GM23338 (cell line): Measurements from ENCODE around the gene GBP7. TPM values are rescaled to one million over a fixed set of nuclear protein-coding genes. Genes with fewer than 3 reads are reported as not detected.

ENCODE experiments used
- ATAC-seq: fragments of 200-7000 bp; cut with Tn5 transposase; 3 replicates; pipeline ENCODE4 v1.9.1; 2020
- DNase-seq: peaks from one replicate; pipeline ENCODE4 v3.0.0-alpha.2; 2015; ENCODE audit warnings: low spot score
- H2AFZ ChIP-seq: fragments of 200-600 bp; sonication (generic); 2 replicates; pipeline ENCODE4 v1.8.0; 2016; ENCODE audit warnings: antibody characterized with exemption, mild to moderate bottlenecking, moderate library complexity
- H3F3A ChIP-seq: fragments of 200-600 bp; sonication (generic); replicated peaks from 2 replicates; pipeline ENCODE4 v1.8.0; 2017; ENCODE audit warnings: antibody characterized with exemption, mixed run types, low read depth
- H3K27ac ChIP-seq: fragments of 200-600 bp; sonication (generic); 2 replicates; pipeline ENCODE4 v1.6.1; 2016; ENCODE audit warnings: low read depth
- H3K27me3 ChIP-seq: fragments of 200-600 bp; sonication (generic); 2 replicates; pipeline ENCODE4 v1.8.0; 2016; ENCODE audit warnings: mild to moderate bottlenecking, mixed run types, moderate library complexity; ENCODE audit not compliant: insufficient read depth
- H3K36me3 ChIP-seq: fragments of 200-600 bp; sonication (generic); 2 replicates; pipeline ENCODE4 v1.8.0; 2016; ENCODE audit warnings: mild to moderate bottlenecking; ENCODE audit not compliant: insufficient read depth
- H3K4me1 ChIP-seq: fragments of 200-600 bp; sonication (generic); 2 replicates; pipeline ENCODE4 v1.8.0; 2016; ENCODE audit warnings: mild to moderate bottlenecking, moderate library complexity; ENCODE audit not compliant: insufficient read depth
- H3K4me2 ChIP-seq: fragments of 200-600 bp; sonication (generic); 2 replicates; pipeline ENCODE4 v1.7.1; 2017; ENCODE audit warnings: mixed run types
- H3K4me3 ChIP-seq: fragments of 200-600 bp; sonication (generic); 2 replicates; pipeline ENCODE4 v1.6.1; 2016; ENCODE audit warnings: mixed run types
- H3K79me2 ChIP-seq: fragments of 200-600 bp; sonication (generic); replicated peaks from 2 replicates; pipeline ENCODE4 v1.8.0; 2017; ENCODE audit warnings: mild to moderate bottlenecking; ENCODE audit not compliant: insufficient read depth
- H3K9me2 ChIP-seq: fragments of 200-600 bp; sonication (generic); 2 replicates; pipeline ENCODE4 v1.8.0; 2017; ENCODE audit not compliant: insufficient read depth
- H4K20me1 ChIP-seq: fragments of 200-600 bp; sonication (generic); replicated peaks from 2 replicates; pipeline ENCODE4 v1.8.0; 2017; ENCODE audit warnings: mild to moderate bottlenecking; ENCODE audit not compliant: insufficient read depth
- H3K27ac Mint-ChIP-seq: 2 replicates; pipeline ENCODE4 v1.8.0; 2020; ENCODE audit warnings: inconsistent platforms, mild to moderate bottlenecking, moderate library complexity, mixed read lengths
- H3K27me3 Mint-ChIP-seq: 3 replicates; pipeline ENCODE4 v1.8.0; 2022; ENCODE audit warnings: low read depth, mild to moderate bottlenecking, moderate library complexity, mixed read lengths, inconsistent platforms; ENCODE audit not compliant: insufficient read depth, poor library complexity
- H3K36me3 Mint-ChIP-seq: 3 replicates; pipeline ENCODE4 v1.8.0; 2021; ENCODE audit warnings: low read depth, mild to moderate bottlenecking, inconsistent platforms, moderate library complexity, mixed read lengths
- H3K4me1 Mint-ChIP-seq: 3 replicates; pipeline ENCODE4 v1.8.0; 2020; ENCODE audit warnings: mild to moderate bottlenecking, inconsistent platforms, mixed read lengths
- H3K4me3 Mint-ChIP-seq: 3 replicates; pipeline ENCODE4 v1.8.0; 2021; ENCODE audit warnings: moderate library complexity, mild to moderate bottlenecking, inconsistent platforms, mixed read lengths
- H3K9me3 Mint-ChIP-seq: 3 replicates; pipeline ENCODE4 v1.8.0; 2020; ENCODE audit warnings: moderate library complexity, mild to moderate bottlenecking, inconsistent platforms, mixed read lengths
- CREB1 ChIP-seq: fragments of 250-450 bp; sonication (Bioruptor Pico); IDR thresholded peaks from 2 replicates; pipeline ENCODE4 v1.5.0; 2020; ENCODE audit warnings: low read depth, mild to moderate bottlenecking, moderate library complexity
- EZH2 ChIP-seq: fragments of 200-600 bp; sonication (generic); IDR thresholded peaks from one replicate; pipeline ENCODE4 v1.8.0; 2017; ENCODE audit warnings: antibody characterized with exemption, mild to moderate bottlenecking, low read depth; ENCODE audit not compliant: unreplicated experiment
- EZH2phosphoT487 ChIP-seq: fragments of 200-600 bp; sonication (generic); IDR thresholded peaks from one replicate; pipeline ENCODE4 v1.8.1; 2018; ENCODE audit warnings: antibody characterized with exemption; ENCODE audit not compliant: unreplicated experiment
- JUNB ChIP-seq: IDR thresholded peaks from one replicate; pipeline ENCODE4 v1.6.1; 2016; ENCODE audit warnings: antibody characterized with exemption; ENCODE audit not compliant: unreplicated experiment
- NANOG ChIP-seq: IDR thresholded peaks from 2 replicates; pipeline ENCODE4 v1.6.1; 2016; ENCODE audit warnings: antibody characterized with exemption, borderline replicate concordance
- POLR2AphosphoS5 ChIP-seq: IDR thresholded peaks from 2 replicates; pipeline ENCODE4 v1.6.1; 2016; ENCODE audit warnings: antibody characterized with exemption, low read depth
- ZNF114 ChIP-seq: fragments of 250-450 bp; sonication (Bioruptor Pico); IDR thresholded peaks from 2 replicates; pipeline ENCODE4 v1.5.0; 2020; ENCODE audit warnings: mild to moderate bottlenecking, moderate library complexity
- ZNF331 ChIP-seq: fragments of 250-450 bp; sonication (Bioruptor Pico); IDR thresholded peaks from 2 replicates; pipeline ENCODE4 v1.5.0; 2020; ENCODE audit warnings: low read depth, mild to moderate bottlenecking, moderate library complexity
- polyA plus RNA-seq: library from polyadenylated mRNA; unstranded; fragments of >200 nt; fragmentation: Nextera tagmentation; extraction: Ambion mirVana; gene quantifications from 2 replicates; pipeline ENCODE4 v1.2.1, GENCODE V29; 2016
- total RNA-seq: library from RNA; depleted of rRNA; stranded (reverse); fragments of >200 nt; shearing (Covaris generic); gene quantifications from 2 replicates; pipeline ENCODE4 v1.2.3, GENCODE V29; 2014
- TF ChIP-seq, protein P1 (sequence below): IDR thresholded peaks from one replicate; pipeline ENCODE4 v1.6.1; 2018; ENCODE audit warnings: antibody characterized with exemption; ENCODE audit not compliant: unreplicated experiment
- TF ChIP-seq, protein P2 (sequence below): fragments of 250-450 bp; sonication (Bioruptor Pico); IDR thresholded peaks from 2 replicates; pipeline ENCODE4 v1.5.0; 2020; ENCODE audit warnings: mild to moderate bottlenecking, moderate library complexity
- TF ChIP-seq, protein P3 (sequence below): IDR thresholded peaks from 2 replicates; pipeline ENCODE4 v1.6.1; 2016; ENCODE audit warnings: antibody characterized with exemption

The GBP7 gene
- total and polyA plus RNA-seq, 2 experiments from 2014 or later = not detected

DNA sequence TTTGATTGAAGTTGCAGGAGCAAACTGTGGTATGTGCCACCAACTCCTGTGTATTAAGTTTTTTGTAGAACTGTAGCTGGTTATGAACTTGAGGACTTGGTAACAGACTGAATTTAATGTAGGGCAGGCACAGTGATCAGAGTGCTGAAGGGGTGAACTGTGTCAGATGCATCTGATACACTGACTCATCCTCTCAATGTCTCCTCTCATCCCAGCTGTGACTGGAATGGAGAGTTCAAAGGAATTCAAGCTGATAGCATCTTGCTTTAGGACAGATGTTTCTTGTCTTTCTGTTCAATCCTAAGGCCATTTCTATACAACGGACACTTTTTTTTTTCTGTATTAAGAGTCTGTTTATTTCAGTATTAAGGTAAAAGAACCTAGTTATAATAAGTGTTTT is 85.8 kb downstream of the GBP7 start (continued):
- TF ChIP-seq, protein P1, sequence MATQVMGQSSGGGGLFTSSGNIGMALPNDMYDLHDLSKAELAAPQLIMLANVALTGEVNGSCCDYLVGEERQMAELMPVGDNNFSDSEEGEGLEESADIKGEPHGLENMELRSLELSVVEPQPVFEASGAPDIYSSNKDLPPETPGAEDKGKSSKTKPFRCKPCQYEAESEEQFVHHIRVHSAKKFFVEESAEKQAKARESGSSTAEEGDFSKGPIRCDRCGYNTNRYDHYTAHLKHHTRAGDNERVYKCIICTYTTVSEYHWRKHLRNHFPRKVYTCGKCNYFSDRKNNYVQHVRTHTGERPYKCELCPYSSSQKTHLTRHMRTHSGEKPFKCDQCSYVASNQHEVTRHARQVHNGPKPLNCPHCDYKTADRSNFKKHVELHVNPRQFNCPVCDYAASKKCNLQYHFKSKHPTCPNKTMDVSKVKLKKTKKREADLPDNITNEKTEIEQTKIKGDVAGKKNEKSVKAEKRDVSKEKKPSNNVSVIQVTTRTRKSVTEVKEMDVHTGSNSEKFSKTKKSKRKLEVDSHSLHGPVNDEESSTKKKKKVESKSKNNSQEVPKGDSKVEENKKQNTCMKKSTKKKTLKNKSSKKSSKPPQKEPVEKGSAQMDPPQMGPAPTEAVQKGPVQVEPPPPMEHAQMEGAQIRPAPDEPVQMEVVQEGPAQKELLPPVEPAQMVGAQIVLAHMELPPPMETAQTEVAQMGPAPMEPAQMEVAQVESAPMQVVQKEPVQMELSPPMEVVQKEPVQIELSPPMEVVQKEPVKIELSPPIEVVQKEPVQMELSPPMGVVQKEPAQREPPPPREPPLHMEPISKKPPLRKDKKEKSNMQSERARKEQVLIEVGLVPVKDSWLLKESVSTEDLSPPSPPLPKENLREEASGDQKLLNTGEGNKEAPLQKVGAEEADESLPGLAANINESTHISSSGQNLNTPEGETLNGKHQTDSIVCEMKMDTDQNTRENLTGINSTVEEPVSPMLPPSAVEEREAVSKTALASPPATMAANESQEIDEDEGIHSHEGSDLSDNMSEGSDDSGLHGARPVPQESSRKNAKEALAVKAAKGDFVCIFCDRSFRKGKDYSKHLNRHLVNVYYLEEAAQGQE = no peak
- no peak for TF ChIP-seq POLR2AphosphoS5

DNA sequence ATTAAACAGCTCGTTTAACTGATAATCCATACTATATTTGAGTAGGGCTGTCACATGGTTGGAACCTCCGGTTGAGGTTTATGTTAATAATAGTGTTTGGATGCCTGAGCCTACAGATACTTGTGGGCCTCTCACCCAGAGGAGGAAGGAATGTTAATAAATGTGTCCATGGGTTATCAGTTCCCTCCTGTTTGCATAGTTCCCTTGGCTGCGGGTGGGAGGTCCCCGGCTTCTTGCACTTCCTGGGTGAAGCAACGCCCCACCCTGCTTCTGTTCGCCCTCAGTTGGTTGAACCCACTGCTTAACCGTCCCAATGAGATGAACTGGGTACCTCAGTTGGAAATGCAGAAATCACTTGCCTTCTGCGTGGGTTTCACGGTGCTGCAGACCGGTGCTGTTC is 87.2 kb downstream of the GBP7 start:
- no peak overlapping the region for H3K4me3 ChIP-seq
- no peak overlapping the region for H3K27ac Mint-ChIP-seq
- TF ChIP-seq POLR2AphosphoS5 (no peak), NANOG (no peak), ZNF331 (CRISPR knock-in tag) (no peak), EZH2phosphoT487 (no peak), EZH2 (no peak), JUNB (no peak), CREB1 (no peak), ZNF114 (CRISPR knock-in tag) (no peak)
- TF ChIP-seq, protein P2, sequence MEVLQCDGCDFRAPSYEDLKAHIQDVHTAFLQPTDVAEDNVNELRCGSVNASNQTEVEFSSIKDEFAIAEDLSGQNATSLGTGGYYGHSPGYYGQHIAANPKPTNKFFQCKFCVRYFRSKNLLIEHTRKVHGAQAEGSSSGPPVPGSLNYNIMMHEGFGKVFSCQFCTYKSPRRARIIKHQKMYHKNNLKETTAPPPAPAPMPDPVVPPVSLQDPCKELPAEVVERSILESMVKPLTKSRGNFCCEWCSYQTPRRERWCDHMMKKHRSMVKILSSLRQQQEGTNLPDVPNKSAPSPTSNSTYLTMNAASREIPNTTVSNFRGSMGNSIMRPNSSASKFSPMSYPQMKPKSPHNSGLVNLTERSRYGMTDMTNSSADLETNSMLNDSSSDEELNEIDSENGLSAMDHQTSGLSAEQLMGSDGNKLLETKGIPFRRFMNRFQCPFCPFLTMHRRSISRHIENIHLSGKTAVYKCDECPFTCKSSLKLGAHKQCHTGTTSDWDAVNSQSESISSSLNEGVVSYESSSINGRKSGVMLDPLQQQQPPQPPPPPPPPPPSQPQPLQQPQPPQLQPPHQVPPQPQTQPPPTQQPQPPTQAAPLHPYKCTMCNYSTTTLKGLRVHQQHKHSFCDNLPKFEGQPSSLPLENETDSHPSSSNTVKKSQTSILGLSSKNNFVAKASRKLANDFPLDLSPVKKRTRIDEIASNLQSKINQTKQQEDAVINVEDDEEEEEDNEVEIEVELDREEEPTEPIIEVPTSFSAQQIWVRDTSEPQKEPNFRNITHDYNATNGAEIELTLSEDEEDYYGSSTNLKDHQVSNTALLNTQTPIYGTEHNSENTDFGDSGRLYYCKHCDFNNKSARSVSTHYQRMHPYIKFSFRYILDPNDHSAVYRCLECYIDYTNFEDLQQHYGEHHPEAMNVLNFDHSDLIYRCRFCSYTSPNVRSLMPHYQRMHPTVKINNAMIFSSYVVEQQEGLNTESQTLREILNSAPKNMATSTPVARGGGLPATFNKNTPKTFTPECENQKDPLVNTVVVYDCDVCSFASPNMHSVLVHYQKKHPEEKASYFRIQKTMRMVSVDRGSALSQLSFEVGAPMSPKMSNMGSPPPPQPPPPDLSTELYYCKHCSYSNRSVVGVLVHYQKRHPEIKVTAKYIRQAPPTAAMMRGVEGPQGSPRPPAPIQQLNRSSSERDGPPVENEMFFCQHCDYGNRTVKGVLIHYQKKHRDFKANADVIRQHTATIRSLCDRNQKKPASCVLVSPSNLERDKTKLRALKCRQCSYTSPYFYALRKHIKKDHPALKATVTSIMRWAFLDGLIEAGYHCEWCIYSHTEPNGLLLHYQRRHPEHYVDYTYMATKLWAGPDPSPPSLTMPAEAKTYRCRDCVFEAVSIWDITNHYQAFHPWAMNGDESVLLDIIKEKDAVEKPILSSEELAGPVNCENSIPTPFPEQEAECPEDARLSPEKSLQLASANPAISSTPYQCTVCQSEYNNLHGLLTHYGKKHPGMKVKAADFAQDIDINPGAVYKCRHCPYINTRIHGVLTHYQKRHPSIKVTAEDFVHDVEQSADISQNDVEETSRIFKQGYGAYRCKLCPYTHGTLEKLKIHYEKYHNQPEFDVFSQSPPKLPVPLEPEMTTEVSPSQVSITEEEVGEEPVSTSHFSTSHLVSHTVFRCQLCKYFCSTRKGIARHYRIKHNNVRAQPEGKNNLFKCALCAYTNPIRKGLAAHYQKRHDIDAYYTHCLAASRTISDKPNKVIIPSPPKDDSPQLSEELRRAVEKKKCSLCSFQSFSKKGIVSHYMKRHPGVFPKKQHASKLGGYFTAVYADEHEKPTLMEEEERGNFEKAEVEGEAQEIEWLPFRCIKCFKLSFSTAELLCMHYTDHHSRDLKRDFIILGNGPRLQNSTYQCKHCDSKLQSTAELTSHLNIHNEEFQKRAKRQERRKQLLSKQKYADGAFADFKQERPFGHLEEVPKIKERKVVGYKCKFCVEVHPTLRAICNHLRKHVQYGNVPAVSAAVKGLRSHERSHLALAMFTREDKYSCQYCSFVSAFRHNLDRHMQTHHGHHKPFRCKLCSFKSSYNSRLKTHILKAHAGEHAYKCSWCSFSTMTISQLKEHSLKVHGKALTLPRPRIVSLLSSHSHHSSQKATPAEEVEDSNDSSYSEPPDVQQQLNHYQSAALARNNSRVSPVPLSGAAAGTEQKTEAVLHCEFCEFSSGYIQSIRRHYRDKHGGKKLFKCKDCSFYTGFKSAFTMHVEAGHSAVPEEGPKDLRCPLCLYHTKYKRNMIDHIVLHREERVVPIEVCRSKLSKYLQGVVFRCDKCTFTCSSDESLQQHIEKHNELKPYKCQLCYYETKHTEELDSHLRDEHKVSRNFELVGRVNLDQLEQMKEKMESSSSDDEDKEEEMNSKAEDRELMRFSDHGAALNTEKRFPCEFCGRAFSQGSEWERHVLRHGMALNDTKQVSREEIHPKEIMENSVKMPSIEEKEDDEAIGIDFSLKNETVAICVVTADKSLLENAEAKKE = no peak
- TF ChIP-seq, protein P1 = no peak
- TF ChIP-seq, protein P3, sequence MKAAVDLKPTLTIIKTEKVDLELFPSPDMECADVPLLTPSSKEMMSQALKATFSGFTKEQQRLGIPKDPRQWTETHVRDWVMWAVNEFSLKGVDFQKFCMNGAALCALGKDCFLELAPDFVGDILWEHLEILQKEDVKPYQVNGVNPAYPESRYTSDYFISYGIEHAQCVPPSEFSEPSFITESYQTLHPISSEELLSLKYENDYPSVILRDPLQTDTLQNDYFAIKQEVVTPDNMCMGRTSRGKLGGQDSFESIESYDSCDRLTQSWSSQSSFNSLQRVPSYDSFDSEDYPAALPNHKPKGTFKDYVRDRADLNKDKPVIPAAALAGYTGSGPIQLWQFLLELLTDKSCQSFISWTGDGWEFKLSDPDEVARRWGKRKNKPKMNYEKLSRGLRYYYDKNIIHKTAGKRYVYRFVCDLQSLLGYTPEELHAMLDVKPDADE = no peak

More for the DNA sequence above, 87.2 kb downstream of the GBP7 start:
- H3K9me3 Mint-ChIP-seq = no peaks in the 10 kb centered on the region; the same call in 2 of the 3 replicates
- Histone ChIP-seq H2AFZ (peak overlapping the region; percentile 75; the same call in 1 of the 2 replicates), H3K79me2 (no peaks in the 10 kb centered on the region), H3K36me3 (no peaks in the 10 kb centered on the region), H4K20me1 (no peaks in the 10 kb centered on the region), H3K9me2 (0 out of 2 replicates have a peak, but pooled peaks cover 4% of the 10 kb centered on the region), H3K4me1 (peaks cover 5% of the 10 kb centered on the region; the same call in 1 of the 2 replicates), H3K4me2 (no peak overlapping the region), H3F3A (no peaks in the 10 kb centered on the region), H3K27ac (no peak overlapping the region), H3K27me3 (no peaks in the 10 kb centered on the region)
- H3K36me3 Mint-ChIP-seq = no peaks in the 10 kb centered on the region
- no peak for DNase-seq
- ATAC-seq = no peak
- H3K4me1 Mint-ChIP-seq = peaks cover 7% of the 10 kb centered on the region; the same call in 1 of the 3 replicates
- peaks cover 4% of the 10 kb centered on the region for H3K27me3 Mint-ChIP-seq
- no peak overlapping the region for H3K4me3 Mint-ChIP-seq
